ENCODE results near the gene SLC6A9.

Gene SLC6A9

GRCh38 chr1:43970911-43971310 lies 60.4 kb downstream of the SLC6A9 start:
- Histone ChIP-seq H3K4me3 (ENCODE audit: low read length) (no peak overlapping the region), H3K9me3 (ENCODE audit: control insufficient read depth, insufficient read depth, low read length) (no peaks in the 10 kb centered on the region), H3K36me3 (ENCODE audit: control insufficient read depth, insufficient read depth, low read length) (peaks cover 8% of the 10 kb centered on the region), H3K4me1 (ENCODE audit: control insufficient read depth, insufficient read depth, low read length) (peaks cover 2% of the 10 kb centered on the region; the same call in 1 of the 2 replicates), H3K27ac (ENCODE audit: low read length) (no peak overlapping the region), H3K27me3 (ENCODE audit: control insufficient read depth, insufficient read depth, low read length) (no peaks in the 10 kb centered on the region)
- no peak for DNase-seq (ENCODE audit: low read depth, low spot score)
- WGBS (ENCODE audit: insufficient coverage, insufficient read length) = no CpG with 5 or more reads among the region's 9 CpGs

GRCh38 chr1:43970502-43970901 lies 60.8 kb downstream of the SLC6A9 start:
- Histone ChIP-seq H3K27me3 (ENCODE audit: control insufficient read depth, insufficient read depth, low read length) (no peaks in the 10 kb centered on the region), H3K36me3 (ENCODE audit: control insufficient read depth, insufficient read depth, low read length) (peaks cover 8% of the 10 kb centered on the region), H3K9me3 (ENCODE audit: control insufficient read depth, insufficient read depth, low read length) (no peaks in the 10 kb centered on the region), H3K4me3 (ENCODE audit: low read length) (peak overlapping the region; percentile 96), H3K27ac (ENCODE audit: low read length) (no peak overlapping the region), H3K4me1 (ENCODE audit: control insufficient read depth, insufficient read depth, low read length) (0 out of 2 replicates have a peak, but pooled peaks cover 1% of the 10 kb centered on the region)
- DNase-seq (ENCODE audit: low read depth, low spot score) = no peak
- no CpG with 5 or more reads among the region's 5 CpGs for WGBS (ENCODE audit: insufficient coverage, insufficient read length)

GRCh38 chr1:43969746-43970466 lies 61.4 kb downstream of the SLC6A9 start, which contains the start of gene DPH2:
DPH2 (plus strand) TSS chr1:43970010; CDS start chr1:43970176, 166 bp downstream.
- no CpG with 5 or more reads among the region's 47 CpGs for WGBS (ENCODE audit: insufficient coverage, insufficient read length)
- 0 out of 2 replicates have a peak, but pooled peaks cover 1% of the 10 kb centered on the region for H3K4me1 ChIP-seq (ENCODE audit: control insufficient read depth, insufficient read depth, low read length)
- no peaks in the 10 kb centered on the region for H3K27me3 ChIP-seq (ENCODE audit: control insufficient read depth, insufficient read depth, low read length)
- H3K4me3 ChIP-seq (ENCODE audit: low read length) = peak within 1 kb of the TSS; percentile 96
- no peak within 1 kb of the TSS for H3K27ac ChIP-seq (ENCODE audit: low read length)
- peak; percentile 98 for DNase-seq (ENCODE audit: low read depth, low spot score)
- peaks cover 8% of the 10 kb centered on the region for H3K36me3 ChIP-seq (ENCODE audit: control insufficient read depth, insufficient read depth, low read length)
- H3K9me3 ChIP-seq (ENCODE audit: control insufficient read depth, insufficient read depth, low read length) = no peaks in the 10 kb centered on the region

GRCh38 chr1:43969416-43969745 lies 61.9 kb downstream of the SLC6A9 start:
- WGBS (ENCODE audit: insufficient coverage, insufficient read length) = no CpG with 5 or more reads among the region's 7 CpGs

GRCh38 chr1:43968348-43968948 lies 62.8 kb downstream of the SLC6A9 start:
- 0 out of 2 replicates have a peak, but pooled peaks cover 1% of the 10 kb centered on the region for H3K4me1 ChIP-seq (ENCODE audit: control insufficient read depth, insufficient read depth, low read length)
- no peaks in the 10 kb centered on the region for H3K9me3 ChIP-seq (ENCODE audit: control insufficient read depth, insufficient read depth, low read length)
- no peak overlapping the region for H3K4me3 ChIP-seq (ENCODE audit: low read length)
- H3K27me3 ChIP-seq (ENCODE audit: control insufficient read depth, insufficient read depth, low read length) = no peaks in the 10 kb centered on the region
- DNase-seq (ENCODE audit: low read depth, low spot score) = no peak
- no peak overlapping the region for H3K27ac ChIP-seq (ENCODE audit: low read length)
- H3K36me3 ChIP-seq (ENCODE audit: control insufficient read depth, insufficient read depth, low read length) = peaks cover 8% of the 10 kb centered on the region
- no CpG with 5 or more reads among the region's 6 CpGs for WGBS (ENCODE audit: insufficient coverage, insufficient read length)

More at GRCh38 chr1:43969416-43969745, 61.9 kb downstream of the SLC6A9 start:
- H3K9me3 ChIP-seq (ENCODE audit: control insufficient read depth, insufficient read depth, low read length) = no peaks in the 10 kb centered on the region
- 0 out of 2 replicates have a peak, but pooled peaks cover 1% of the 10 kb centered on the region for H3K4me1 ChIP-seq (ENCODE audit: control insufficient read depth, insufficient read depth, low read length)
- no peak overlapping the region for H3K27ac ChIP-seq (ENCODE audit: low read length)
- no peak overlapping the region for H3K4me3 ChIP-seq (ENCODE audit: low read length)
- peaks cover 8% of the 10 kb centered on the region for H3K36me3 ChIP-seq (ENCODE audit: control insufficient read depth, insufficient read depth, low read length)
- no peaks in the 10 kb centered on the region for H3K27me3 ChIP-seq (ENCODE audit: control insufficient read depth, insufficient read depth, low read length)
- no peak for DNase-seq (ENCODE audit: low read depth, low spot score)

DNA sequence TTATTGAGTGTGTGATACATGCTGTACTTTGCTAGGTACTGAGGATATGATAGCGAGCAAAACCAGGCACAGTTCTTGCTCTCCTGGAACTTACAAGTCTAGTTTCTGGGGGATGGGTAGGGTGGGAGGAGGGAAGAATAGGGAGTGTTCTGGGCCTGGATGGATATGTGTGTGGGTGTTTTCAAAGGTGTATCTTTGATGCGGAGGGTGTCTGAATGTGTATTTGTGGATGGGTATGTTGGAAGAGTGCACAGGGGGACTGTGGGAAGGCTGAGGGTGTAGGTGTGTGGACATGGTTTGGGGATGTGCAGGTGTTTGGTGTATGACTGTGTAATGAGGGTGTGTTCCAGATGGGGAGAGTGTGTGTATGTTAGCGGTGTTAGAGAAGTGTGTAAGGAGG lies 65.9 kb downstream of the SLC6A9 start:
- no peak overlapping the region for H3K27ac ChIP-seq (ENCODE audit: low read length)
- no peaks in the 10 kb centered on the region; the same call in 1 of the 2 replicates for H3K36me3 ChIP-seq (ENCODE audit: control insufficient read depth, insufficient read depth, low read length)
- H3K4me1 ChIP-seq (ENCODE audit: control insufficient read depth, insufficient read depth, low read length) = no peaks in the 10 kb centered on the region
- no peaks in the 10 kb centered on the region for H3K9me3 ChIP-seq (ENCODE audit: control insufficient read depth, insufficient read depth, low read length)
- 100% methylated on average over 2 of the region's 3 CpGs for WGBS (ENCODE audit: insufficient coverage, insufficient read length)
- H3K4me3 ChIP-seq (ENCODE audit: low read length) = no peak overlapping the region
- DNase-seq (ENCODE audit: low read depth, low spot score) = no peak
- H3K27me3 ChIP-seq (ENCODE audit: control insufficient read depth, insufficient read depth, low read length) = no peaks in the 10 kb centered on the region

GRCh38 chr1:43963890-43964289 lies 67.4 kb downstream of the SLC6A9 start:
- no peaks in the 10 kb centered on the region; the same call in 1 of the 2 replicates for H3K36me3 ChIP-seq (ENCODE audit: control insufficient read depth, insufficient read depth, low read length)
- no peaks in the 10 kb centered on the region for H3K9me3 ChIP-seq (ENCODE audit: control insufficient read depth, insufficient read depth, low read length)
- no peak for DNase-seq (ENCODE audit: low read depth, low spot score)
- H3K4me1 ChIP-seq (ENCODE audit: control insufficient read depth, insufficient read depth, low read length) = no peaks in the 10 kb centered on the region
- no peak overlapping the region for H3K4me3 ChIP-seq (ENCODE audit: low read length)
- WGBS (ENCODE audit: insufficient coverage, insufficient read length) = no CpG with 5 or more reads among the region's 5 CpGs
- no peaks in the 10 kb centered on the region for H3K27me3 ChIP-seq (ENCODE audit: control insufficient read depth, insufficient read depth, low read length)
- H3K27ac ChIP-seq (ENCODE audit: low read length) = no peak overlapping the region

DNA sequence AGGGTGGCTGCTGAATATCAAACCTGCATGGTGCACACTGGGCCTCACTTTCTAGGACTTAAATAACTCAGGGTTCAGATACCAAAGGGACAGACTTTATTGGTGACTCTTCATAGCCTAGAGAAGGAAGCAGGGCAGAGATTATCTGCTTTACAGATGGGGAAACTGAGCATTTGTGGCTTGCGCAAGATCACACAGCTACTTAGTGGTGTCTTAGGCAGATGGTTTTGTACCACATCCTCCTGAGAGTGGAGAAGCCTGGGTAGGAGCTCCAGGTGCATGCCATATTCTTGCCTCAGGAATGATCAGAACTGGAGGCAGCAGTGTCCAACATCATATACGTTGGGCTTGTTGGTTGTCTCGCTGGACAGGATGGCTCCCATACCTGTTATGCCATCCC lies 68.3 kb downstream of the SLC6A9 start:
- Histone ChIP-seq H3K27ac (ENCODE audit: low read length) (no peak overlapping the region), H3K9me3 (ENCODE audit: control insufficient read depth, insufficient read depth, low read length) (no peaks in the 10 kb centered on the region), H3K27me3 (ENCODE audit: control insufficient read depth, insufficient read depth, low read length) (no peaks in the 10 kb centered on the region), H3K36me3 (ENCODE audit: control insufficient read depth, insufficient read depth, low read length) (no peaks in the 10 kb centered on the region; the same call in 1 of the 2 replicates), H3K4me1 (ENCODE audit: control insufficient read depth, insufficient read depth, low read length) (no peaks in the 10 kb centered on the region), H3K4me3 (ENCODE audit: low read length) (no peak overlapping the region)
- WGBS (ENCODE audit: insufficient coverage, insufficient read length) = no CpG with 5 or more reads among the region's 3 CpGs
- DNase-seq (ENCODE audit: low read depth, low spot score) = no peak

DNA sequence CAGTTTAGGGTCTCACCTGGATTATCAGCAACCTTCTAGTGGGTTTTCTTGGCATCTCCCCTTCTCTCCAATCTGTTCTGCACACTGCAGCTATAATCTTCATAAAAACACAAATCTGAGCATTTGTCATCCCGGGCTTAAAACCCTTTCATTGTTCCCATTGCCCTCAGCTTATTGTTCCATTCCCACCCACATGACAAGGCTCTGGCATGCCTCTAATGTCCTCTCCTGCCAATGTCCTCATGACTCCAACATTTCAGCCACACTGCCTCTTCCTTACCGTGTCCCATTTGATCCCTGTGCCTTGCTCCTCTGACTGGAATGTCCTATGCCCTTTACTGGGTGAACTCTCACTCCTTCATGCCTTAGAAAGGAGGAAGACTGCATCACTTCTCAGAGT lies 68.9 kb downstream of the SLC6A9 start:
- peaks cover 7% of the 10 kb centered on the region; the same call in 1 of the 2 replicates for H3K36me3 ChIP-seq (ENCODE audit: control insufficient read depth, insufficient read depth, low read length)
- no peak overlapping the region for H3K4me3 ChIP-seq (ENCODE audit: low read length)
- H3K9me3 ChIP-seq (ENCODE audit: control insufficient read depth, insufficient read depth, low read length) = no peaks in the 10 kb centered on the region
- H3K27ac ChIP-seq (ENCODE audit: low read length) = no peak overlapping the region
- WGBS (ENCODE audit: insufficient coverage, insufficient read length) = no CpG with 5 or more reads among the region's 2 CpGs
- H3K27me3 ChIP-seq (ENCODE audit: control insufficient read depth, insufficient read depth, low read length) = no peaks in the 10 kb centered on the region
- DNase-seq (ENCODE audit: low read depth, low spot score) = no peak
- H3K4me1 ChIP-seq (ENCODE audit: control insufficient read depth, insufficient read depth, low read length) = no peaks in the 10 kb centered on the region

GRCh38 chr1:43961692-43962091 lies 69.6 kb downstream of the SLC6A9 start:
- H3K36me3 ChIP-seq (ENCODE audit: control insufficient read depth, insufficient read depth, low read length) = 0 out of 2 replicates have a peak, but pooled peaks cover 9% of the 10 kb centered on the region
- no peaks in the 10 kb centered on the region for H3K9me3 ChIP-seq (ENCODE audit: control insufficient read depth, insufficient read depth, low read length)
- no peaks in the 10 kb centered on the region for H3K4me1 ChIP-seq (ENCODE audit: control insufficient read depth, insufficient read depth, low read length)
- no CpG with 5 or more reads among the region's 3 CpGs for WGBS (ENCODE audit: insufficient coverage, insufficient read length)
- H3K27me3 ChIP-seq (ENCODE audit: control insufficient read depth, insufficient read depth, low read length) = no peaks in the 10 kb centered on the region
- H3K4me3 ChIP-seq (ENCODE audit: low read length) = no peak overlapping the region
- DNase-seq (ENCODE audit: low read depth, low spot score) = no peak
- no peak overlapping the region for H3K27ac ChIP-seq (ENCODE audit: low read length)
